Activated T-helper 1 cell treated with anti-CD3 and anti-CD28 coated beads, Interleukin-2, amount 50 U/mL, for 16 hours (primary cell): ENCODE results near the gene STX12.
"Not testable (repeated sequence)": the region's sequence is repeated elsewhere in the genome, so short reads cannot be mapped to it uniquely, and the experiment has no call there.

Source experiments
- DNase-seq, 2 donors: peaks; one replicate each; pipeline ENCODE4 v3.0.0-alpha.2; 2020; ENCODE audit warnings: low read depth in 1 of 2, low spot score in 1 of 2

The STX12 gene

DNA sequence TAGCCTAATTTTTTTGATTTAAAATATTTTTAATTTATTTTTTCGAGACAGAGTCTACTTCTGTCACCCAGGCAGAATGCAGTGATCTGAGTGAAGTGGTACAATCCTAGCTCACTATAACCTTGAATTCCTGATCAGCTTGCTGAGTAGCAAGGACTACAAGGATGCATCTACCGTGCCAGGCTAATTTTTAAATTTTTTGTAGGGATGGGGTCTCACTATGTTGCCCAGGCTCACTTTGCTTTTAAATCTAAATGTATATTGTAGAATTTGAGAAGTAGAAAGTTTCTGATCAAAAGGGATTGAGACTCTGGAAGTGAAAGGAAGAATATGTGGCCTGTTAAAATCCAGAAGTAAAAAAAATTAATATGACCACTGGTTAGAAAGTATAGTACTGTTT is 1.6 kb downstream of the STX12 start:
- DNase-seq = no peak

DNA sequence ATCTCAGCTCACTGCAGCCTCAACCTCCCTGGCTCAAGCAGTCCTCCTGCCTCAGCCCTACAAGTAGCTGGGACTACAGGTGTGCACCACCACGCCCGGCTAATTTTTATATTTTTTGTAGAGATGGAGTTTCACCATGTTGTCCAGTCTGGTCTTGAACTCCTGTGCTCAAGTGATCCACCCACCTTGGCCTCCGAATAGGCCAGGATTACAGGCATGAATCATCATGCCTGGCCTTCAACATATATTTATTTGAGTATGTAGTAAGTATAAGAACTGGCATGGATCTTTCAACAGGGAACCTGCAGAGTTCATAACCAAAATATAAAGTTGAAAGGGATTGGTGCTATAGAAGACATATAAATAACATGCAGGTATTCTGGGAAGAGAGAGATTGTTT is 2.3 kb downstream of the STX12 start:
- DNase-seq = not testable (repeated sequence)

DNA sequence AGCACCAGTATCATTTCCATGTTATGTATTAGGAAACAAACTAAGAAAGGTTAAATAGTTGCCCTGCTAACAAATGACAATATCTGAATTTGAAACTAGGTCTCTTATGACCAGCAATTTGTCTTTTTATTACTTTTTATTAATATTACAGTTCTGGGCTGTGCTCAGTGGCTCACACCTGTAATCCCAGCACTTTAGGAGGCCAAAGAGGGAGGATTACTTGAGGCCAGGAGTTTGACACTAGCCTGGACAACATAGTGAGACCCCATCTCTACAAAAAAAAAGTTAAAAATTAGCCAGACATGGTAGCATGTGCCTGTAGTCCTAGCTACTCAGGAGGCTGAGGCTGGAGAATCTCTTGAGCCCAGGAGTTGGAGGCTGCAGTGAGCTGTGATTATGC is 3.3 kb downstream of the STX12 start:
- DNase-seq = not testable (repeated sequence)

DNA sequence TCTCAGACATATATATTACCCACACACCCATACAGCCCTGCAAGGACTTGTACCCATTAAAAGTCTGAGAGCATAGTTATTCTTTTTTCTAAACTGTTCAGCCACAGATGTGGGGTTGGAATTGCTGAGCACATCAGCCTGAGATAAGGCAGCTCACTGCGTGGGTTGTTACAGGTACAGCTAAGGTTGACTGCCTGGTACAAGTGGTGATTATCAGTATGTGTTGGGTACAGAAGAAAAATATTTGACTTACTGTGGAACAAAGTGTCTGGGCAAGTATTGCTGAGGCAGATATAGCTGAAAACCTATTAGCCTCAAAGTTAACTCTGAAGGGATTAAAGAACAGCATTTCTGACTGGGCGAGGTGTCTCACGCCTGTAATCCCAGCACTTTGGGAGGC is 5.0 kb downstream of the STX12 start:
- DNase-seq = no peak

DNA sequence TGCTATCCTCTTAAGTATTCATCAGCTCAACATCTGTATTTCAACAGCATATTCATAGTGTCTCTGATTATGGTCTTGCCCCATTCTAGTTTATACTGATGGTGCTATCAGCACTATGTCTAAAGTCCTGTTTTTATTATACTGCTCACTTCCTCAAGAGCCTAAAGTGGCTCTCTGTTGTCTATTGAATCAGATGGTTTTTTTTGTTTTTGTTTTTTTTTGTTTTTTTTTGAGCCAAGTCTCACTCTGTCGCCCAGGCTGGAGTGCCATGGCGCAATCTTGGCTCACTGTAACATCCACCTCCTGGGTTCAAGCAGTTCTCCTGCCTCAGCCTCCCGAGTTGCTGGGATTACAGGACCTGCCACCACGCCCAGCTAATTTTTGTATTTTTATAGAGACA is 6.1 kb downstream of the STX12 start:
- DNase-seq = no peak

DNA sequence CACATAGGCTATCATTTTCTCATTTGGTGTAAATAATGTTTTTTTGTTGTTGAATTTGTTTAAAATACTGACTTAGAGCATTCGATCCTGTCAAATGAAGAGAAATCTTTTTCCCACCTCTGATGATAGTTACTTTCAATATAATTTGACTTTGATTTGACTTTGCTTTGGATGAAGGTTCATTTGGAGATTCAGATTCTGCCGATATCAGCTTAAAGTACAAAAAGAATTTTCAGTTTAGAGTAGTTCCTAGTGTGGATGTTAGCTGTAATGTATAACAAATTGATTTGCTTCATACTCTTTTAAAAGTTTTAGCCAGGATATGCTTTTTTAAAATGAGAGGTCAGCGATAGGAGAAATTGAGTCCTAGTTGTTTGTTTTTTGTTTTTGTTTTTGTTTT is 9.9 kb downstream of the STX12 start:
- DNase-seq = no peak

DNA sequence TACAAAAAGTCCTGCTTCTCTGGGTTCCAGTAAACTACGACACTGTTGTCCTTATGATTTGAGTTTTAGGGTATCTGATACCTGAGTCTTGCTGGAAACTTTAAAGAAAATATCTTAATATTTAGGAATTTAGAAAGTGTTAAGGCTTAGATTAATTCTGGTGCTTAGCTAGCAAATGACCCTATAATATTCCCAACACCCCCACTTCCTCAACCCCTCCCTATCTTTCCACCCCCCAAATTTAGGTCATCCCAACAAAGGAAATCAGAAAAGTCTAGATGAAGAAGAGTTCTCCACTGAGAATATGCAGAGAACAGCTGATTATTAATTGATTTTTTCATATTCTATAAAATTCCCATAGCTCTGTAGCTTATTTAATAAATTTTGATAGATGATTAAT is 11.7 kb downstream of the STX12 start:
- no peak for DNase-seq

DNA sequence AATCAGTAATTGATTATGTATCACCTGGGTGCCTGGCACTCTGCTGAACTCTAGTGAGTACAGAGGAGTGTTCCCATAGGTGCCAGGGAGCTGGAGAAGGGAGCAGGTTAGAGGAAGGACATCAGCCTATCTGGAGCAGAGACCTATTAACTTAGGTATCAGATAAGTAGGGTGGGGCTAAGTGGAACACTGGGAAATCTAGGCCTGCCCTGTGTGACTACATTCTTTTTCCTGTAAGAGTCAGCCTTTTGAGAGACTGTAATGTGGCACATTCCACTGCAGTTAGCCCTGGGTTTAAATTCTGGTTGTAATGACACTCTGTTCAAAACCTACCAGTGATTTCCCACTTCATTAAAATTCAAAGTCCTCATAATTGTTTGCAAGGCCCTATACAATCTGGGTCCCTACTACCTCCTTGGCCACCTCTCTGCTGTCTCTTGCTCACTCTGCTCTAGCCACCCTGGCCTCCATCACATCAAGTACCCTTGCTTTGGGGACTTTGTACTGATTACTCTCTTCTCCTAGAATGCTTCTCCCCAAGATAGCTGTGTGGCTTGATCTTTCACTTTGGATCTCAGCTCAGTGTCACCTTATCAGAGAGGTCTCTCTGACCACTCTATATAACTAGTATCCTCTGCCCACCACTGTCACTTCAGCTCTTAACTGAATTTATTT is 12.9 kb downstream of the STX12 start:
- no peak for DNase-seq

DNA sequence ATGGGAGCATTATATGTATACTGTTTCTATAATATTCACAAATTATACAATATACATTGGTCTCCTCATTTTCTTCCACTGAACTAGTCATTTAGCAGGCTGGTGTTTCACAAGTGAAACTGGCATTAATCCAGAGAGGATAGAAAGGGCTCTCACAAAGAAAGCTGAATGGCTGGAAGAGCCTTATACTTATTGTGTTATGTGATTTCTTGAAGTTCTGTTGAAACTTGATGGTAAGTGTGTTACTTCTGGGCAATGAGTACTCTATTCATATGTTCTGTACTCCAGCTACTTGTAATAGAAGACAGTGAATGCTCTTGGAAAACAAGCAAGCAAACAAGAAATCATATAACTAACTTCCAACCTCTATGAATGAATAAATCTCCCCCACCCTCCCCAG is 14.9 kb downstream of the STX12 start:
- DNase-seq = no peak

DNA sequence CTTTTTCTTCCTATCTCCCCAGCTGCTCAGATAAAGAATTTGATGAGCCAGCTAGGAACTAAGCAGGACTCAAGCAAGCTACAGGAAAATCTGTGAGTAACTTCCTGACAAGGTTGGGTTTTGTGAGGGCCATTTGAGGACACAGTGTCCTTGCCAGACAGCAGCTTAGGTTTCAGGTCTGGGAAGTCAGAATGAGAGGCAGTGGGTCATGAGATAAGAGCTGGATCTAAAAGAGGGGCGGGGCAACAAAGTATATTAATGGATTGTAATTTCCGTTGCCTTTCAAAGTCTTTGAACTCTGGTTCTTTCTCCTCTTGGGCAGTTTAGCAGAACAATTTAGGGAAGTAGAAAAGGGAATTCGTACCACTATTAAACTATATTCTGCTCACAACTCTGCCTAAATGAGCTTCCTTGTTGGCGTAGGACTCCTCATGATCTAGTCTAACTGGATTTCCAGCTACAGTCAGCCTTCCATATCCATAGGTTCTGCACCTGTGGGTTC is 16.6 kb downstream of the STX12 start:
- DNase-seq = no peak

DNA sequence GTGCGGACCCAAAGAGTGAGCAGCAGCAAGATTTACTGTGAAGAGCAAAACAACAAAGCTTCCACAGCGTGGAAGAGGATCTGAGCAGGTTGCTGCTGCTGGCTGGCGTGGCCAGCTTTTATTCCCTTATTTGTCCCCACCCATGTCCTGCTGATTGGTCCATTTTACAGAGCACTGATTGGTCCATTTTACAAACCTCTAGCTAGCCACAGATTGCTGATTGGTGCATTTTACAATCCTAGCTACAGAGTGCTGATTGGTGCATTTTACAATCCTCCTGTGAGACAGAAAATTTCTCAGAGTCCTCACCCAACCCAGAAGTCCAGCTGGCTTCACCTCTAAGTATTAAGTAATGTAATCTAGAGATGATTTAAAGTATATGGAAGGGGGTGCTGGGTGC is 17.3 kb downstream of the STX12 start:
- not testable (repeated sequence) for DNase-seq

DNA sequence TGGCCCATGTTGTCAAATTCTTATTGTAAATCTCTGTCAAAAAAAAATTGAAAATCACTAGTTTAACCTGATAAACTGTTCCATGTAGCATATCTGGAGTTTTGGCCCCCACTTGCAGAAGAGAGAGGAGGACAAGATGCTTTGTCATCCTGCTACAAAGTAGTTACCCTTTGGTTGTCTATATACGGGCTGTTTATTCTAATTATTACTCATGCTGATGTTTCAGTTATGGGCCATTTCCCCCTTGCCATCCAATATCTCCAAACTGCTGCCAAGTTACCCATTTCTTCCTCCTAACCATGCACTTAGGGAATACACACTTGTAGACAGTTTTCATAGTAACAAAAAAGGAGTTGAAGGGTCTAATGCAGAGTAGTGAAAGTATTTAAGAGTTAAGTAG is 22.6 kb downstream of the STX12 start:
- DNase-seq = no peak

DNA sequence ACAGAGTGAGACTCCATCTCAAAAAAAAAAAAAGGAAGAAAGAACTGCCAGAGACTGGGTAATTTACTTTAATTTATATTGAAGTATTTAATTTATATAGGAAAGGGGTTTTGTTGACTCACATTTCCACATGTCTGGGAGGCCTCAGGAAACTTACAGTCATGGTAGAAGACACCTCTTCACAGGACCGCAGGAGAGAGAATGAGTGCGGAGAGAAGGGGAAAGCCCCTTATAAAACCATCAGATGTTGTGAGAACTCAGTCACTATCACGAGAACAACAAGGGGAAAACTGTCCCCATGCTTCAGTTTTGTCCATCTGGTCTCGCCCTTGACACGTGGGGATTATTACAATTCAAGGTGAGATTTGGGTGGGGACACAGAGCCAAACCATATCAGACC is 31.8 kb downstream of the STX12 start:
- DNase-seq = peak in 1 of 2 donors; percentile 1

DNA sequence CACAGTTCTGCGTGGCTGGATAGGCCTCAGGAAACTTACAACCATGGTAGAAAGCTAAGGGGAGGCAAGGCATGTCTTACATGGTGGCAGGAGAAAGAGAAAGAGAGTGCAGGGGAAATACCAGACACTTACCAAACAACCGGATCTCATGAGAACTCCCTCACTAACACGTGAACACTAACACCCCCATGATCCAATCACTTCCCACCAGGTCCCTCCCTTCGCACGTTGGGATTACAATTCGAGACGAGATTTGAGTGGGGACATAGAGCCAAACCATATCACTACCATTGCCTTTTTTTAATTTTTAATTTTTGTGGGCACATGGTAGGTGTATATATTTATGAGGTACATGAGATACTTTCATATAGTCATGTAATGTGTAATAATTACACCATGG is 33.7 kb downstream of the STX12 start:
- no peak for DNase-seq

DNA sequence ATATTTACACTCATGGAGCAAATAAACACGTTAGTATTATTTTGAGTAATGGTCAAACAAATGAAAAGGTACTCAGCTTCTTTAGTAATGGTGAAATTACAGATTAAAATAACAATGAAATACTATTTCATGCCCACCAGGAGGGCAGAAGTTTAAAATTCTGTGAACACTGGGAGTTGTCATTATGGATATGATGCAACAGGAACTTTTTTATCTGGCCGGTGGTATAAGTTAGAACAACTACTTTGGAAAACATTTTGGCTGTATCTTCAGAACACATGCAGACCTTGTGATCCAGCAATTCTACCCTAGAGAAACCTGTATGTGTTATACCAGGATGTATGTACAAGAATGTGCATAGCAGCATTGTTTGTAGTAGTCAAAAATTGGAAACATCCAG is 34.4 kb downstream of the STX12 start:
- DNase-seq = no peak

DNA sequence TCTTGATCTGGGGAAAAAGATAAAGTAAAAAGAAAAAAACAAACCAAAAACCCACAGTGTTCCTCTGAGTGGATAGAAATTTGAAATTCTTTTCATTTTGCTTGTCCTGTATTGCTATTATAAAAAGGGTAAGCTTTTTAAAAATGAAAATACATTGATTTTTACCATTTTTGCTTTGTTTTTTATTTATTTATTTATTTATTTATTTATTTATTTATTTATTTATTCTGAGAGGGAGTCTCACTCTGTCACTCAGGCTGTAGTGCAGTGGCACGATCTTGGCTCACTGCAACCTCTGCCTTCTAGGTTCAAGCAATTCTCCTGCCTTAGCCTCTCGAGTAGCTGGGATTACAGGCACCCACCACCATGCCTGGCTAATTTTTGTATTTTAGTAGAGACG is 35.1 kb downstream of the STX12 start:
- DNase-seq = not testable (repeated sequence)

DNA sequence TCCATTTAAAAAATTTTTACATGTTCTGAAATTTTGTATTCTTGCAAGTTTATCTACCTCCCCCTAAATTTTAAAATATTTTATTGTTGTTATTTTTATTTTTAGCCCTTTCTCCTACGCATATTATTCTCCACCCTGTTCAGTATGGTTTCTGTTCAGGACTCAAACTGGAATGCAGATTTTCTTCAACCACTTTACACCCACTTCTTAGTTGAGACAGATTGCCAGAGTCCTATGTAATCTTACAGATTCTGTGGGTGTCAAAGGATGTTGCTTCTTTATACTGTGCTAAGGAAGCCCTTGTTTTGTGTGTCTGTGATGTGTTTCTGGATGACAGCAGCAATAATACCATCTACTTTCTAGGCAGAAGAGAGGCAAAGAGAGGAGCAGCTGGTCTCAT is 36.9 kb downstream of the STX12 start:
- no peak for DNase-seq

DNA sequence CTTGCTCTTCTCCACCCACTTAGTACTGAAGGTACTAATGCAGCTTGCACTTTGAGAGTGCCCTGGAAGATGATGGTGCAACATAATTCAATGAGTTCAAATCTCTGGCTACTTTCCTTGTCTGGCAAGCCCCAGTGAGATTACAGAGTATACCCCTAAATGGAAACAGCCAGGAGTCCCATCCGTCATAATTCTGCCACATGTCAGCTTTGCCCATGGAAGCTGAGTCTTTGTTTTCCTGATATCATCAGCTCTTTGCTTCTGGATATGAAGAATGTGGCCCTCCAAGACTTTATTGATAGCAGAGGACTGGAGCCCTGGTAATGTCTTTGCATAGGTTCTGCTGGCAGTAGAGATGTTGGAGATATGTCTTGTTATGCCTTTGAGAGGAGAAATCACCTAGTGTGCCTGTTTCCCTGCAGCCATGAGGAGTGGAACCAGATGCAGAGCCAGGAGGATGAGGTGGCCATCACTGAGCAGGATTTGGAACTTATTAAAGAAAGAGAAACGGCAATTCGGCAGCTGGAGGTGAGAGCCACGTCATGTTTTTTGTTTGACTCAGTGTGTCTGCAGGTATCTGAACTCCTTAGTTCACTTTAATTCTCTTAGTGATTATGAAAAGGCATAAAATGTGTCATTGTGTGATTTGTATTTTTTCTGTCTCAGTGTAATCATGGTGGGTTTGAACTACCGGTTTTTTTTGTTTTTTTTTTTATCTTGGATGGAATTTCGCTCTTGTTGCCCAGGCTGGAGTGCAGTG is 38.9 kb downstream of the STX12 start:
- DNase-seq = no peak

DNA sequence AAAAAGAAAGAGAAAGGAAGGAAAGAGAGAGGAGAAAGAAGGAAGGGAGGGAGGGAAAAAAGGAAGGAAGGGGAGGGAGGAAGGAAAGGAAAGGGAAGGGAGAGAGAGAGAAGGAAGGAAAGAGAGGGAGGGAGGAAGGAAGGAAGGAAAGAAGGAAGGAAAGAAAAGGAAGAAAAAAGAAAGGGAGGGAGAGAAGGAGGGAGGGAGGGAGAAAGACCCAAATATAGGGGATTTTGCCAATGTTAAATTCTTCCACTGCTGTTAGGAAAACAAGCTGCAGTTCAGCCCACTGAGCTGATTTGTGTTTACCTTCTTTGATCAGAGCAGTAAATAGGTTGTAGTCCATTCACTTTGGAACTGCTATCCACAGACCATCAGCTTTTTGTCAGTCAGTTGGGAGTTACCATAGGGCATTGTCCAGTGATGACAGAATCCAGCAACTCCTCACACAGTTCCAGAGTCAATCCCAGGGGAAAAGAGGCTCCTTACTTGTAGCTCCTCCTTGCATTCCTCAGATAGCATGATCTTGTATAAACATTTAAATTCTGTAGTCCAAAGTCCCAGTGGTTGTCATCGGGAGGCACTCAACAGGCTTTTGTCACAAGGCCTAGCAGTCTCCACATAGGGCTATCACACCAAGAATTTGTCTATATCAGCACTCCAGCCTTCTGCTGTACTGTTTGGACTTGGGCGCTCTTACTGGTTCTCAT is 44.1 kb downstream of the STX12 start:
- DNase-seq = no peak

DNA sequence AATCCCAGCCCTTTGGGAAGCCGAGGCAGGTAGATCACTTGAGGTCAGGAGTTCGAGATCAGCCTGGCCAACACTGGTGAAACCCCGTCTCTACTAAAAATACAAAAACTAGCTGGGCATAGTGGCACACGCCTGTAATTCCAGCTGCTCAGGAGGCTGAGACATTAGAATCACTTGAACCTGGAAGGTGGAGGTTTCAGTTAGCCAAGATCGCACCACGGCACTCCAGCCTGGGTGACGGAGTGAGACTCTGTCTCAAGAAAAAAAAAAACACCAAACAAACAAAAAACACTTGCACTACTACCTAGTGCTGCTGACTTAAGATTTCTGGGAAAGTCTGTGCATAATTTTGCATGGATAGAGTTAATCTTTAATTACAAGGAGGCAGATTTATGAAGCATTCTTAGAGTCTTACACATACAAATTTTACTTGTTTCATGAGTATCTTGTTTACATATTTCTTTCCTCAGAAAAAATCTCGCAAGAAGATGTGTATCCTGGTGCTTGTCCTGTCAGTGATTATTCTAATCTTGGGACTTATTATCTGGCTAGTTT is 48.8 kb downstream of the STX12 start:
- DNase-seq = no peak

DNA sequence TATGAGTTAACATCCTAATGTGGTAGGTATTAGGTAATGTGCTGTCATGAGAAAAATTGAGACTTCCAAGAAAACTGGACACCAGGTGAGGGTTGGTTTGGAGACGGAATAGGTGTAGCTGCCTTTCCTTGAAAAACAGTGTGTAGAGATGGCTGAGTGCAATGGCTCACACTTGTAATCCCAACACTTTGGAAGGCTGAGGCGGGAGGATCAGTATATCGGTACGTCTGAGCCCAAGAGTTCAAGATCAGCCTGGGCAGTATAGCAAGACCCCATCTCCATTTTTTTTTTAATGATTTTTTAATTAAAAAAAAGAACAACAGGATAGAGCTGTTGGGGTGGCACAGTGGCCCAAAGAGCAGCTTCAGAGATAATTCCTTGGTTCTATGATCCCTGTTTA is 50.8 kb downstream of the STX12 start:
- DNase-seq = no peak

DNA sequence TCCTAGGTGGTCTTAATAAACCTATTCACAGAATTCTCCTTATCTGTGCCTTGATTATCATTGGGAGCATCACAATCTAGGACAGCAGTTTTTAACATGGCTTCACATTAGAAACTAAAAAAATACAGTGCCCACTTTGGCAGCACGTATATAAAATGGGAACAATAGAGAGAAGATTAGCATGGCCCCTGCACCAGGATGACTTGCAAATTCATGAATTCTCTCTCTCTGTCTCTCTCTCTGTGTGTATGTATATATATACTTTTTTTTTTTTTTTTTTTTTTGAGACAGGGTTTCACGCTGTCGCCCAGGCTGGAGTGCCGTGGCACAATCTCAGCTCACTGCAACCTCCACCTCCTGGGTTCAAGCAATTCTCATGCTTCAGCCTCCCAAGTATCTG is 51.4 kb downstream of the STX12 start:
- no peak for DNase-seq
